ENCODE data around the gene ZCCHC24.

DNA sequence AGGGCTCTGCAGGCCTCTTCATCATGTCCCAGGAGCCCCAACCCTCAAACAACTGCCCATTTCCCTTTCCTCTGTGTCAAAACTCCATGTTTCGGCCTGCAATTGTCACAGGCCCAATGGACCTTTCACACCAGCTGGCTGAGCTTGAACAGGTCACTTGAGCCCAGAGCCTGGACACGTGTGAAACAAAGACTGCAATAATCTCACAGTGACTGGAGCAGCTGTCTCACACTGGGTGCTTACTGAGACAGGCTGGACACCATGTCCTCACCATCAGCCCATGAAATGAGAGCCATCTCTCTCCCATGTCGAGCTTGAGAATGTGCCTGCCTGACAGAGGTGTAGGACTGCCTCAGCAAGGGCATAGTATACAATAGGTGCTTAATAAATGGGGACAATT, 47.4 kb upstream of the ZCCHC24 start:
- TF ChIP-seq, protein P1, sequence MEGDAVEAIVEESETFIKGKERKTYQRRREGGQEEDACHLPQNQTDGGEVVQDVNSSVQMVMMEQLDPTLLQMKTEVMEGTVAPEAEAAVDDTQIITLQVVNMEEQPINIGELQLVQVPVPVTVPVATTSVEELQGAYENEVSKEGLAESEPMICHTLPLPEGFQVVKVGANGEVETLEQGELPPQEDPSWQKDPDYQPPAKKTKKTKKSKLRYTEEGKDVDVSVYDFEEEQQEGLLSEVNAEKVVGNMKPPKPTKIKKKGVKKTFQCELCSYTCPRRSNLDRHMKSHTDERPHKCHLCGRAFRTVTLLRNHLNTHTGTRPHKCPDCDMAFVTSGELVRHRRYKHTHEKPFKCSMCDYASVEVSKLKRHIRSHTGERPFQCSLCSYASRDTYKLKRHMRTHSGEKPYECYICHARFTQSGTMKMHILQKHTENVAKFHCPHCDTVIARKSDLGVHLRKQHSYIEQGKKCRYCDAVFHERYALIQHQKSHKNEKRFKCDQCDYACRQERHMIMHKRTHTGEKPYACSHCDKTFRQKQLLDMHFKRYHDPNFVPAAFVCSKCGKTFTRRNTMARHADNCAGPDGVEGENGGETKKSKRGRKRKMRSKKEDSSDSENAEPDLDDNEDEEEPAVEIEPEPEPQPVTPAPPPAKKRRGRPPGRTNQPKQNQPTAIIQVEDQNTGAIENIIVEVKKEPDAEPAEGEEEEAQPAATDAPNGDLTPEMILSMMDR (IDR thresholded peaks at IDR 0.05), result no peak
- no peak for TF ChIP-seq POLR2A (IDR thresholded peaks at IDR 0.05)
